Ovary (tissue), 9 donors: Measurements from ENCODE around the gene RNPEP. TPM values are rescaled to one million over a fixed set of nuclear protein-coding genes. Genes with fewer than 3 reads are reported as not detected.

Experiments
- DNase-seq, 5 donors: peaks; one replicate each; pipeline ENCODE4 v3.0.0-alpha.2; 2019 to 2020
- H3K27ac ChIP-seq, 2 donors: fragments of 200-600 bp; one replicate each; pipeline versions ENCODE4 v1.5.1 to v1.8.0; 2019 to 2022
- H3K27me3 ChIP-seq: fragments of 200-600 bp; one replicate; pipeline ENCODE4 v1.8.0; 2022
- H3K36me3 ChIP-seq: fragments of 200-600 bp; sonication (generic); one replicate; pipeline ENCODE4 v1.5.1; 2019
- H3K4me1 ChIP-seq: one replicate; pipeline ENCODE4 v1.8.1; 2013; ENCODE audit warnings: mild to moderate bottlenecking, moderate library complexity; ENCODE audit not compliant: insufficient read depth
- H3K4me3 ChIP-seq: fragments of 200-600 bp; sonication (generic); one replicate; pipeline ENCODE4 v1.5.1; 2017
- H3K9me3 ChIP-seq, 2 donors: fragments of 200-600 bp in 1 of 2; sonication (generic) in 1 of 2; one replicate each; pipeline versions ENCODE4 v1.5.1 to v1.8.1; 2013 to 2019; ENCODE audit warnings: mild to moderate bottlenecking in 1 of 2, moderate library complexity in 1 of 2
- CTCF ChIP-seq, 3 donors: fragments of 450-650 bp in 2 of 3; fragments of 200-600 bp in 1 of 3; IDR thresholded peaks; one replicate each; pipeline versions ENCODE4 v1.5.1 to v1.8.0; 2016 to 2022; ENCODE audit warnings: antibody characterized with exemption in 3 of 3, mild to moderate bottlenecking in 1 of 3
- EP300 ChIP-seq: sonication (generic); formaldehyde crosslinking; IDR thresholded peaks from one replicate; pipeline ENCODE4 v1.6.1; 2017; ENCODE audit warnings: antibody characterized with exemption
- POLR2A ChIP-seq: fragments of 450-650 bp; IDR thresholded peaks from one replicate; pipeline ENCODE4 v1.6.1; 2017; ENCODE audit warnings: antibody characterized with exemption, mild to moderate bottlenecking, moderate library complexity
- WGBS, 3 donors: extraction: QIAGEN DNeasy Blood & Tissue Kit in 1 of 3; methylation state at CpG; one replicate each; pipeline versions ENCODE4 v1.1.5 to v1.1.7; 2013 to 2017; 5-methylcytosine and 5-hydroxymethylcytosine counted together
- intact Hi-C, 4 donors: fragments of 100-400 bp; cut with DNase I; formaldehyde crosslinking; loops; one replicate each; pipeline versions ENCODE4 v1.11.0 to v1.15.1; 2022 to 2023
- polyA plus RNA-seq, 2 donors: library from polyadenylated mRNA; stranded (reverse); fragments of 200-250 nt in 1 of 2; fragments of 350-450 nt in 1 of 2; fragmentation: Illumina TruSeq in 1 of 2; extraction: RNeasy Lipid Tissue Mini Kit (QIAGEN cat#74804) in 1 of 2; gene quantifications; one replicate each; pipeline ENCODE4 v1.2.3, GENCODE V29; 2013 to 2014
- total RNA-seq, 7 donors: library from RNA; depleted of rRNA in 2 of 7; stranded (reverse); fragments of >200 nt in 2 of 7; fragmentation: NEBNext Ultra II Directional in 3 of 7; extraction: Animal tissue kit (Norgen Biotek cat#: 25700) in 3 of 7; gene quantifications; one replicate each; pipeline versions ENCODE4 v1.1.0 to v1.2.4, GENCODE V29; 2016 to 2023
- donor health status: DM: no; HTN: no; CAD: no; lungs with moderate emphysema.
- donor health status: DM: no; HTN: no; CAD: no.
- donor health status: Bipolar disorder and iron deficiency.
- donor health status: DM: yes; HTN: yes; CAD: no.
- donor health status: DM: no; HTN: no; CAD: no.
- donor health status: DM: yes; HTN: yes; CAD: no.

Gene RNPEP
- total and polyA plus RNA-seq, 9 donors, result 32.4 to 76.2 (median 43.9) TPM

DNA sequence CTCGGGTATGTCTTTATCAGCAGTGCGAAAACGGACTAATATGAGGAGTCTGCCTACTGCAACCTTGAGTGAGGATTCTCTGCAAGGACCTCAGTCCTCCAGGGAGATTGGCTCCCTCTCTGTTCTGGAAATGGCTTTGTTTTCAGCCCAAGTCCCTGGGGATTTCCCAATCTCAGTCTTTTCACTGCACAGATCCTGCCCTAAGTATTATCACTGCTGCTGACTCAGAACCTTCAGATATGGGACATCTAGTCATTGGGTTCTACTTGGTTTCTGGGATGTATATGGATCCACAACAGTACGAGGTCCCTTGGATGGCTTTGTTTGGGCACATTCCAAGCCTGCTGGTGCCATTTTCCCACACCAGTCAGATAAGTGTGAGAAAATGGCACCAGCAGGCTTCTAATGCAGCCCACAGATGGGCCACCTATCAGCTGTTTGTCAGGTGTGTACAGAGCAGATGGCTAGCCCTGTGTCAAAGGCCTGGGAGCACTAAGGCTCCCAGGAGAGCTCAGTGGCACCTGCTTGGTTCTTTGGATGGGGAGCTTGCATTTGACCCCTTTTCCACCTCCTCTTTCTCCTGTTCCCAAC, 55.4 kb downstream of the RNPEP start:
- H3K4me1 ChIP-seq, result peaks cover 2% of the 10 kb centered on the region
- no peaks in the 10 kb centered on the region for H3K27me3 ChIP-seq
- no peak overlapping the region for H3K27ac ChIP-seq
- TF ChIP-seq POLR2A (no peak), EP300 (no peak), CTCF (IDR thresholded peaks at IDR 0.05) (no peak)
- no peak overlapping the region for H3K4me3 ChIP-seq
- 70 to 80% (median 74%) methylated on average over 4 of the region's 4 CpGs for WGBS, 3 donors
- H3K36me3 ChIP-seq, result no peaks in the 10 kb centered on the region
- H3K9me3 ChIP-seq, result no peaks in the 10 kb centered on the region
- no peak for DNase-seq
- intact Hi-C loops, result no loop called here

GRCh38 chr1:202038688-202039346, 56.4 kb downstream of the RNPEP start:
- Histone ChIP-seq H3K4me1 (peaks cover 2% of the 10 kb centered on the region), H3K36me3 (no peaks in the 10 kb centered on the region), H3K9me3 (no peaks in the 10 kb centered on the region), H3K27me3 (no peaks in the 10 kb centered on the region), H3K4me3 (no peak overlapping the region), H3K27ac (no peak overlapping the region)
- DNase-seq, result no peak
- 91 to 98% (median 96%) methylated on average over 2 of the region's 2 CpGs for WGBS, 3 donors
- TF ChIP-seq EP300, result no peak
- TF ChIP-seq POLR2A, result no peak
- TF ChIP-seq CTCF (IDR thresholded peaks at IDR 0.05), result no peak
- intact Hi-C loops, result no loop called here

DNA sequence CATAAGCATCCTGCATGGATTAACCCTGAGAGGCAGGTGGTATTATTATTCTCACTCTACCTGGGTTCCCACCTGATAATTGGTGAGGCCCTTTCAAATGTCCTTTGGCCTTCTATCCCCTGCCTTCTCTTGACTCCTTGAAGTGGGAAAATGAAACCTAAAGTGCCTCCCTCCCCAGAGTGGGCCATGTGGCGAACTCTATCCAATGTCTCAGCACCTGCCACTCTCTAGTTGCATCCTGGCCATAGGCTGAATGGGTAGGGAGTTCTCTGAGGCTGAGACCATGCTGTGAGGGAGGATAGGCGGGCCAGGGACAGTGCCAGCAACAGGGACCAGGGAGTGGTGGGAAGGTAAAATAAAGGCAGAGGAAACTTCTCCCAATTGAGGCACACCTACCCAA, 63.3 kb downstream of the RNPEP start:
- Histone ChIP-seq H3K4me1 (no peaks in the 10 kb centered on the region), H3K27me3 (no peaks in the 10 kb centered on the region), H3K9me3 (no peaks in the 10 kb centered on the region), H3K4me3 (no peak overlapping the region), H3K36me3 (no peaks in the 10 kb centered on the region), H3K27ac (no peak overlapping the region)
- 89 to 96% (median 94%) methylated on average over 2 of the region's 2 CpGs for WGBS, 3 donors
- intact Hi-C loops, result no loop called here
- DNase-seq, result no peak
- no peak for TF ChIP-seq POLR2A
- TF ChIP-seq EP300, result no peak
- no peak for TF ChIP-seq CTCF (IDR thresholded peaks at IDR 0.05)

DNA sequence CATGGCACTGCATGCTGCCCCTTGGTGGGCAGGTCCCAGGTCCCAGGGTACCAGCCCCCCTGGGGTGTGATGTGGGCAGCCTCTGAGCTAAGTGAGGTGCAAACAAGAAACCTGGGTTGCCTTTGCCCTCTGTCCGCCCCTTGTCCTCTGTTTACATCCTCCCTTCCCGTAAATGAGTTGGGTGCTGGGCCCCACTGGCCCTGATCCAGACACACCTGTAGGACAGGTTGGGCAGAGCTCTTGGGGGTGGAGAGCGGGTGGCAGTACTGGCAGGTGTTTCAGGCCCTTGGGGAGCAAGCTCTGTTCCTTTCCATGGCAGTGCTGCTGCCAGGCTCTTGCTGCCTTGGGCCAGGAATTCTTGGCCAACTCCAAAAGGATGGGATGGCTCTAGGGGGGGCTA, 63.8 kb downstream of the RNPEP start:
- H3K4me1 ChIP-seq, result no peaks in the 10 kb centered on the region
- intact Hi-C loops, result no loop called here
- no peaks in the 10 kb centered on the region for H3K36me3 ChIP-seq
- no peak overlapping the region for H3K27ac ChIP-seq
- WGBS, 3 donors, result 85 to 95% (median 93%) methylated on average over 3 of the region's 3 CpGs
- TF ChIP-seq CTCF (IDR thresholded peaks at IDR 0.05) (no peak), POLR2A (no peak), EP300 (no peak)
- no peak overlapping the region for H3K4me3 ChIP-seq
- no peaks in the 10 kb centered on the region for H3K27me3 ChIP-seq
- no peaks in the 10 kb centered on the region for H3K9me3 ChIP-seq
- DNase-seq, result no peak
